ENCODE results near the gene HBA1.
"Not testable (repeated sequence)": the region's sequence is repeated elsewhere in the genome, so short reads cannot be mapped to it uniquely, and the experiment has no call there.

Gene HBA1

GRCh38 chr16:176477-177382, at the start of gene HBA1:
HBA1 (plus strand) TSS chr16:176680; CDS start chr16:176717, 37 bp downstream.
- not testable (repeated sequence) for H3K4me3 ChIP-seq (ENCODE audit: low read depth, low read length); DNase-seq (ENCODE audit: low read depth)

GRCh38 chr16:129075-129474, 47.4 kb upstream of the HBA1 start:
- DNase-seq (ENCODE audit: low read depth): no peak
- no peak overlapping the region for H3K4me3 ChIP-seq (ENCODE audit: low read depth, low read length)

- H3K4me3 ChIP-seq (ENCODE audit: low read depth, low read length): no peak overlapping the region
- no peak for DNase-seq (ENCODE audit: low read depth)
Measured at GRCh38 chr16:130533-131173, 45.8 kb upstream of the HBA1 start.

- DNase-seq (ENCODE audit: low read depth): no peak
- H3K4me3 ChIP-seq (ENCODE audit: low read depth, low read length): no peak overlapping the region
Measured at GRCh38 chr16:132120-132519, 44.4 kb upstream of the HBA1 start.

GRCh38 chr16:133716-134115, 42.8 kb upstream of the HBA1 start:
- DNase-seq (ENCODE audit: low read depth): no peak

GRCh38 chr16:138049-138417, 38.4 kb upstream of the HBA1 start:
- DNase-seq (ENCODE audit: low read depth): no peak
- H3K4me3 ChIP-seq (ENCODE audit: low read depth, low read length): peak overlapping the region; percentile 70

More at GRCh38 chr16:133716-134115, 42.8 kb upstream of the HBA1 start:
- H3K4me3 ChIP-seq (ENCODE audit: low read depth, low read length): no peak overlapping the region

- no peak overlapping the region for H3K4me3 ChIP-seq (ENCODE audit: low read depth, low read length)
- no peak for DNase-seq (ENCODE audit: low read depth)
Measured at GRCh38 chr16:140175-140857, 36.2 kb upstream of the HBA1 start.

- no peak overlapping the region for H3K4me3 ChIP-seq (ENCODE audit: low read depth, low read length)
- DNase-seq (ENCODE audit: low read depth): no peak
Measured at GRCh38 chr16:142405-142967, 34.0 kb upstream of the HBA1 start.

- DNase-seq (ENCODE audit: low read depth): no peak
- no peak overlapping the region for H3K4me3 ChIP-seq (ENCODE audit: low read depth, low read length)
Measured at GRCh38 chr16:143047-143446, 33.4 kb upstream of the HBA1 start.

- DNase-seq (ENCODE audit: low read depth): no peak
- no peak overlapping the region for H3K4me3 ChIP-seq (ENCODE audit: low read depth, low read length)
Measured at GRCh38 chr16:143456-143855, 33.0 kb upstream of the HBA1 start.

- no peak overlapping the region for H3K4me3 ChIP-seq (ENCODE audit: low read depth, low read length)
- no peak for DNase-seq (ENCODE audit: low read depth)
Measured at GRCh38 chr16:144797-145252, 31.7 kb upstream of the HBA1 start.

- H3K4me3 ChIP-seq (ENCODE audit: low read depth, low read length): no peak overlapping the region
- no peak for DNase-seq (ENCODE audit: low read depth)
Measured at GRCh38 chr16:146646-147045, 29.8 kb upstream of the HBA1 start.

- no peak for DNase-seq (ENCODE audit: low read depth)
- no peak overlapping the region for H3K4me3 ChIP-seq (ENCODE audit: low read depth, low read length)
Measured at GRCh38 chr16:149024-149660, 27.3 kb upstream of the HBA1 start.

- DNase-seq (ENCODE audit: low read depth): no peak
- H3K4me3 ChIP-seq (ENCODE audit: low read depth, low read length): no peak within 1 kb of the TSS
Measured at GRCh38 chr16:152141-153128, 24.0 kb upstream of the HBA1 start, which contains the start of gene HBZ. HBZ (plus strand) TSS chr16:152644; CDS start chr16:152910, 266 bp downstream.

- not testable (repeated sequence) for DNase-seq (ENCODE audit: low read depth); H3K4me3 ChIP-seq (ENCODE audit: low read depth, low read length)
Measured at GRCh38 chr16:153129-153521, 23.4 kb upstream of the HBA1 start.

- not testable (repeated sequence) for H3K4me3 ChIP-seq (ENCODE audit: low read depth, low read length); DNase-seq (ENCODE audit: low read depth)
Measured at GRCh38 chr16:153550-154216, 22.8 kb upstream of the HBA1 start.

GRCh38 chr16:154217-155030, 22.1 kb upstream of the HBA1 start:
- no peak for DNase-seq (ENCODE audit: low read depth)
- H3K4me3 ChIP-seq (ENCODE audit: low read depth, low read length): peak overlapping the region; percentile 54

Data from skeletal muscle cell (primary cell).